Inflammatory macrophage (primary cell): ENCODE results near the gene PKD2L1.
"Not testable (repeated sequence)": the region's sequence is repeated elsewhere in the genome, so short reads cannot be mapped to it uniquely, and the experiment has no call there.

ENCODE experiments used
- DNase-seq, 2 donors: peaks; one replicate each; pipeline ENCODE4 v3.0.0-alpha.2; 2020 to 2022
- total RNA-seq, 18 experiments: gene quantifications; one replicate each; lab custom pipeline; 2026; ENCODE audit warnings: mixed read lengths in 6 of 18, inconsistent platforms in 2 of 18; lab: John Stamatoyannopoulos, UW

Gene PKD2L1
- total RNA-seq = 1.2 to 21.8 (median 2.9) reads per million in 18 experiments

DNA sequence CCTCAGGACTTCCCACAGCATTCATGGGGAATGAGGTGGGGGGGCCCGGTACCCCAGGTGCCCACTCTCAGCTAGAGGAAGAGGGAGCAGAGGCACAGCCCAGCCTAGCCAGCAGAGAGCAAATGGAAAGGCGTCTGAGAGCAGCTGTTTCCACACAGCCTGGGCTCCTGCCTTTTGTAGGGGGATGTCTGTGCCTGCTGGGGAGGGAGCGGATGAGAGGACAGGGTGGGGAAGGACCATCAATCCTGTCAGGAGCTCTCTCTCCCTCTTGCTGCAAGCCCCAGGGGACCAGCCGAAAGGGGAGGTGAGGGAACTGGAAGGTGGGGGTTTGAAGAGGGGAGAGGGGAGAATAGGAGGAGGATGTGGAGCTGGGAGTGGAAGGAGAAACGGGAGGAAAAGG, at the start of gene PKD2L1:
PKD2L1 (minus strand) TSS at position 150 of the 400 bp plus-strand sequence; CDS start at position 25, 125 bp downstream.
- DNase-seq = no peak

DNA sequence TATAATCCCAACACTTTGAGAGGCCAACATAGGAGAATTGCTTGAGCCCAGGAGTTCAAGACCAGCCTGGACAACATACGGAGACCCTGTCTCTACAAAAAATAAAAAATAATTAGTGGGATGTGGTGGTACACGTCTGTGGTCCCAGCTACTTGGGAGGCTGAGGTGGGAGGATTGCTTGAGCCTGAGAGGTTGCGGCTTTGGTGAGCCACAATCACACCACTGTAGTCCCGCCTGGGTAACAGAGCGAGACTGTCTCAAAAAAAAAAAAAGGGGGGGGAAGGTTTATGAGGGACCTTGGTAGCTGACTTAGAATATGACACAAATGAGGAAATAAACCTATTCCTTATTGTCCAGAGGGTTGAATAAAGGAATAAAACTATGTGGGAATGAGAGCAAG, 47.8 kb upstream of the PKD2L1 start:
- DNase-seq = no peak

DNA sequence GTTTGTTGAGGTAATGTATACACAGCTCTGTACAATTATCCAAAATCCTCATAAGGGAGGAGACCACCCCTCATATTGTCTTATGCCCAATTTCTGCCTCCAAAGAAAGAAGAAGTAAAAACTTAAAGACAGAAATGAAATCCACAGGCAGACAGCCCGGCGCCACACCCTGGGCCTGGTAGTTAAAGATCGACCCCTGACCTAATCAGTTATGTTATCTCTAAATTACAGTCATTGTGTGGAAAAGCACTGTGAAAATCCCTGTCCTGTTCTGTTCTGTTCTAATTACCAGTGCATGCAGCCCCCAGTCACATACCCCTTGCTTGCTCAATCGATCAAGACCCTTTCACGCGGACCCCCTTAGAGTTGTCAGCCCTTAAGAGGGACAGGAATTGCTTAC, 46.6 kb upstream of the PKD2L1 start:
- DNase-seq = peak in 1 of 2 donors; percentile 14

DNA sequence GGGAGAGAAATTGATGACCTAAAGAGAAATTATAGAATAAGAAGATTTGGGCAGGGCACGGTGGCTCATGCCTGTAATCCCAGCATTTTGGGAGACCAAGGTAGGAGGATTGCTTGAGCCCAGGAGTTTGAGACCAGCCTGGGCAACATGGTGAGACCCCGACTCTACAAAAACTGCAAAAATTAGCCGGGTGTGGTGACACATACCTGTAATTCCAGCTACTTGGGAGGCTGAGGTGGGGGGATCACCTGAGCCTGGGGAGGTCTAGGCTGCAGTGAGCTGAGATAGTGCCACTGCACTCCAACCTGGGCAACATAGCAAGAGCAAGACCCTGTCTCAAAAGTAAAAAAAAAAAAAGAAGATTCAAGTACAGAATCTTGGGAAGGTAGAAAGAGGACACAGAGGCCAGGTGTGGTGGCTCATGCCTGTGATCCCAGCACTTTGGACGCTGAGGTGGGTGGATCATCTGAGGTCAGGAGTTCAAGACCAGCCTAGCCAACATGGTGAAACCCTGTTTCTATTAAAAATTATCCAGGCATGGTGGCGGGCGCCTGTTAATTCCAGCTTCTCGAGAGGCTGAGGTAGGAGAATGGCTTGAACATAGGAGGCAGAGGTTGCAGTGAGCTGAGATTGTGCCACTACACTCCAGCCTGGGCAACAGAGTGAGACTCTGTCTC, 44.8 kb upstream of the PKD2L1 start:
- DNase-seq = not testable (repeated sequence)

DNA sequence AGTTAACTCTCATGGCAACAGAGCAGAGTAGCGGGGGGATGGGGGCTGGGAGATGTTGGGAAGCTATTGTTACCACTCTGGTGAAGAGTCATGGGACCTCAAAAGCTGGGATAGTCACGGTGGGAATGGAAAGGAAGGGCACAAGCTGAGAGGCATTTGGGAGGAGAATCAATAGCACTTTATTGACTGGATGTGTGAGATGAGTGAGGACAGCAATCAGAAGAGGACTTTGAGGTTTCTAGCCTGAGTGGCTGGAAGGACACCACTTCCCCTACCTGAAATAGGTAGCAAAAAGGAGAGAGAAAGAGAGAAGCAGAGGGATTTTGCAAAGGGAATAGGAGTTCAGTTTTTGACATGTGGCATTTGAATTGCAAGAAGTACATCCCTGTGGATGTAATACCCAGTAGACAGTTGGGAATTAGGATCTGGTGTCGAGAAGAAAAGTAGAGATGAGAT, 44.2 kb upstream of the PKD2L1 start:
- DNase-seq = no peak

DNA sequence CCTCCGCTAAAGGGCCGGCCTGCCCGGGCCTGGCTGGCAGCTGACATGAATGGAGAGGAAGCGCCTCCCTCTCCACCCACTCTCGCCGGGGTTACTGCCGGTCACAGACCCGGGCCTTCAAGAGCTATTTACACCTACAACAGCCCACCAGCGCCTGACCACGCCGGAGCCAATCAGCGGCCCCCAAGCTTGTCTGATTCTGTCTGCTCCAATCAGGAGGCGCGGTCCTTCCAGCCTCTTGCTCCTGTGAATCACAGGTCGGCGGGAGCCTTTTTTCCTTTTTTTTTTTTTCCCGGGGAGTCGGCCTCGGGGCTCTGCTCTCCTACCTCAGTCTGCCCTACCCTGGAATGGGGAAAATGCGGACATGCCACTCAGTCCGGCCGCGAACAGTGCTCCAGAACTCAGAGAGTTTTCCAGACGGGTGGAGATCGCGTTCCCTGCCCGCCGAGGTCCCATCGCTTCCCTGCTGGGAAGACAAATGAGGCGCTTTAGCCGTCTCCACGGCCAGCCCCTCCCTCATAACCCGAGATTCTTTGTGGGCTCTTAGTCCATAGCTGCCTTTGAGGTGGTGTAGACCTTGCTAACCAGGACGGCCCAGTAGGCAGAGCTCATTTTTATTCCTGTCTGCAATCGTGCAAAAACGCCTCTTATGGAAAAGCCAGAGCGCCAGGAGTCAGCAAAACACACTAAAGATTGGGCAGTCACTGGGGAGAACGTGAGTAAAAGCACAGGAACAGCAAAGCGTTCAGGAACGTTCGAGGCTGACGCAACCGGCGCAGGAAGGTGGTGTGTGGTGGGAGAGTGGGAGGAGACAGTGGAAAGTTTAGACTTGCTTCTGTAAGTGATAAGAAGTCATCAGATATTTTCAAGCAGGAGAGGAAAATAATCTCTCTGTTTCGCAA, 43.5 kb upstream of the PKD2L1 start:
- peak; percentile 98 to 99 for DNase-seq

DNA sequence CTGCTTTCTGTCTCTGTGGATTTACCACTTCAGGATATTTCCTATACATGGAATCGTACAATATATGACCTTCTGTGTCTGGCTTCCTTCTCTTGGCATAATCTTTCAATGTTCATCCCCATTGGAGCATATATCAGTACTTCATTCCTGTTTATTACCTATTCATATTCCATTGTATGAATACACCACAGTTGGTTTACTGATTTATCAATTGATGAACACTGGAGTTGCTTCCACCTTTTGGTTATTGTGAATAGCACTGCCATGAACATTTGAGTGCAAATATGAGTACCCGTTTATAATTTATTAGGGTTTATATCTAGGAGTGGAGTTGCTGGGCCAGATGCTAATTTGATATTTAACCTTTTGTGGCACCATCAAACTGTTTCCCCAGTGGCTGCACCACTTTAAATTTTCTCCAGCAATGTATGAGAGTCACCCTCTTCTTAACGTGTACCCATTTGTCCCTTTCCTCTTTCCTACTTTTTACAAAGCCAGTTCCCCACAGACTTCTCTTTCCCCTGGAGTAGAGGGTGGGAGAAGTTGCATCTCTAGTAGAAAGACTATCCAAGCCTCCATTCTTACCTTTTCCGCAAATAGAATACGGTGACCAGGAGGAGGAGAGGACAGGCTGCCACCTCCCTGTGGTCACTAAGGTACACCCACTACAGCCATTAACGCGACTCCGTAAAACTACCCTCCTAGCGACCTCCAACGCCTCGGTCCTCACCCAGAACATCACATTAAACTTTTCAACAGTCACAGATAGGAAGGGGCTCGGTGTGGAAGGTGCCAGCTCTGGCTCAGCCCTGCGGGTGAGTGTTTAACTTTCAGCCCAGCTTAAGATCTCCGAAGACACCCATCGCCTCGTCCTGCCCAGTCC, 42.6 kb upstream of the PKD2L1 start:
- peak in 1 of 2 donors; percentile 28 for DNase-seq

DNA sequence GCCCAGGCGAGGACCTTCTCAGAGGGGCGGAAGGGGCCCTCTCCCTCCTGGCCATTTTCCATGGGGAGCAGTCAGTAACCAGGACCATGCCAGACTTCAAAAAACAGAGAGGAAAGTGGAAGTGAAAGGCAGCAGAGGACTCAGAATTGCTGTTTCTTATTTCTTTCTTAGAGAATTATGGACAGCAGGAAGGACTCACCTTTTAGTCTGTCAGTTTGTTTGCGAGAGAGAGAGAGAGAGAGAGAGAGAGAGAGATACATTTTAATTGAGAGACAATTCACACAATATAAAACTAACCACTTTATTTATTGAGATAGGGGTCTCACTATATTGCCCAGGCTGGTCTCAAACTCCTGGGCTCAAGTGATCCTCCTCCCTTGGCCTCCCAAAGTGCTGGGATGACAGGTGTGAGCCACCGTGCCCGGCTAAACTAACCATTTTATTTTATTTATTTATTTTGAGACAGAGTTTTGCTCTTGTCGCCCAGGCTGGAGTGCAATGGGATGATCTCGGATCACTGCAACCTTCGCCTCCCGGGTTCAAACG, 41.5 kb upstream of the PKD2L1 start:
- DNase-seq = no peak

DNA sequence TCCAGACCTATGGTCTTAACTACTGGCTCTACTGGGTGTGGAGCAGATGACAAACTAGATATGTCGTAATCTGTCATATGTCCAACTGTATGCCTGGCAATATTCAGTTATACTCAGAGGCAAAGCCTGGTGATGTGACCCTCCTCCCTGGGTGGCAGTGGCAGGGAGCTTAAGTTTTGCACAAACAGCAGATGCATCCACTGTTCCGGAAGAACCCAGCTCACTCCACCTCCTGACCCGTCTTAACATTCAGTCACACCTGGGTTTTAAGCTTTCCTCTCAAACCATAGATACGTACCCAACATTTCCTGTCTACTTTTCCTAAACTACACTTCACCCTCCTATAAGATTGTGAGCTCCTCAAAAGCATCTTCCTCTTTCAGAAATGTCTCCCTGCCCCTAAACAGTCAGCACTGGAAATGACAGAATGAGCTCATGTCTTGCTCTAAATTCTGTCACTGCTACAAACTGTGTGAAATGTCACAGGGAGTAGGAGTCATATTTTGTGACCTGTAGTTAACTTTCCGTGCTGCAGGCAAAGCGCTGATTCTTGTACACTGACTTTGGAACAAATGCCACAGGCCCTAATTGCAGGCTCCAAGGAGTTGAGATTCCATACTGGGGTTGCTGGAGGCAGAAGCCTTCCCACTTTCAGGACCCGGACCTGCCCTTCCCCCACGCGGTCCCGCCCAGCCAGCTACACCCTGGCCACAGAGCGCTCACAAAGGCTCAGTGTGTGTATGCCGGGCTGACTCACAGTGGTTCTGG, 40.9 kb upstream of the PKD2L1 start:
- DNase-seq = peak; percentile 88 to 93

DNA sequence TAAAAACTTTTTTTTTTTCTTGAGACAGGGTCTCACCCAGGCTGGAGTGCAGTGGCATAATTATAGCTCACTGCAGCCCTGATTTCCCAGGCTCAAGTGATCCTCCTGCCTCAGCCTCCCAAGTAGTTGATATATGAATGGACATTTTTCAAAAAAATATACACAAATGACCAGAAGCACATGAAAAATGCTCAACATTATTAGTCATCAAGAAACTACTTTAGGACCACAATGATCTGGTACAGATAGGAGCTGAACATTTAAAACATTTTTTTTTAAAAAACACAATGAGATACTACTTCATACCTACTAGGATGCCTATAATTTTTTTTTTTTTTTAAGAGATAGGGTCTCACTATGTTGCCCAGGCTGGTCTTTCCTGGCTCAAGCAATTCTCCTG, 38.7 kb upstream of the PKD2L1 start:
- no peak for DNase-seq

DNA sequence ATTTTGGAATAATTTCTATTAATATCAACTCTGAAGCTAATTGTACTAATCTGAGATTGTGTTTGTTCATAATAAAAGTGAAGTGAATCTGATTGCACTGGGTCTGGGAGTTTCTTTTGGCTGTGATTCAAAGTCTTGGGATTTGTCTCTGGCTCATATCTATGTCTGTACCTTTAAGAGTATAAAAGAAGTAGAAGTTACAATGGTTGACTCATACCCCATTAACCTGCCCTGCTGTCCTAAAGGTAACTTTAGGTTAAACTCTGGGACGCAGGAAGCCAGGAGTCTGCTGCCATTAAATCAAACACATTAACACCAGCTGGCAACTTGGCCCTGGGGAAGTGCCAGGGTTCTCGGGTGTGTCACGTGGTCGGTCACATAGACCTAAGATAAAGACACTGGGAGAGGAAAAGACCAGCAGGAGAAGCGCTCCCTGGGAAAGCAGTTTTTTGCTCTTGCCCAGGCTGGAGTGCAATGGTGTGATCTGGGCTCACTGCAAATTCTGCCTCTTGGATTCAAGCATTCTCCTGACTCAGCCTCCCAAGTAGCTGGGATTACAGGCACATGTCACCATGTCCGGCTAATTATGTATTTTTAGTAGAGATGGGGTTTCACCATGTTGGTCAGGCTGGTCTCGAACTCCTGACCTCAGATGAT, 34.8 kb upstream of the PKD2L1 start:
- peak; percentile 57 to 59 for DNase-seq

DNA sequence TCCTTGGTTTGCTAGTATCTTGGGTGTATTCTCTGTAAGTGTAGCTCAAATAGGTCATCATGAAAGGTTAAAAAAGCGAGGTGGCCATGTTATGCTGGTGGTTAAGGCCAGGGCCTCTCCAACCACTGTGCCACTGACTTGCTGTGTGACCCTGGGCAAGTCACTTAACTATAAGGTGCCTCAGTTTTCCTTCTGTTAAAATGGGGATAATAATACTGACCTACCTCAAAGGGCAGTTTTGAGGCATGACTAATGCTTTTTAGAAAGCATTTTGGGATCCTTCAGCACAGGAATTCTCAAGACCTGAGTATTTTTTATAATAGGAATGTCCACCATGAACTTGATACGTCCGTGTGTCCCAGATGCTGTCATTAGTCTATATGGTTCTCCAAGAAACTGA, 34.1 kb upstream of the PKD2L1 start:
- DNase-seq = no peak

DNA sequence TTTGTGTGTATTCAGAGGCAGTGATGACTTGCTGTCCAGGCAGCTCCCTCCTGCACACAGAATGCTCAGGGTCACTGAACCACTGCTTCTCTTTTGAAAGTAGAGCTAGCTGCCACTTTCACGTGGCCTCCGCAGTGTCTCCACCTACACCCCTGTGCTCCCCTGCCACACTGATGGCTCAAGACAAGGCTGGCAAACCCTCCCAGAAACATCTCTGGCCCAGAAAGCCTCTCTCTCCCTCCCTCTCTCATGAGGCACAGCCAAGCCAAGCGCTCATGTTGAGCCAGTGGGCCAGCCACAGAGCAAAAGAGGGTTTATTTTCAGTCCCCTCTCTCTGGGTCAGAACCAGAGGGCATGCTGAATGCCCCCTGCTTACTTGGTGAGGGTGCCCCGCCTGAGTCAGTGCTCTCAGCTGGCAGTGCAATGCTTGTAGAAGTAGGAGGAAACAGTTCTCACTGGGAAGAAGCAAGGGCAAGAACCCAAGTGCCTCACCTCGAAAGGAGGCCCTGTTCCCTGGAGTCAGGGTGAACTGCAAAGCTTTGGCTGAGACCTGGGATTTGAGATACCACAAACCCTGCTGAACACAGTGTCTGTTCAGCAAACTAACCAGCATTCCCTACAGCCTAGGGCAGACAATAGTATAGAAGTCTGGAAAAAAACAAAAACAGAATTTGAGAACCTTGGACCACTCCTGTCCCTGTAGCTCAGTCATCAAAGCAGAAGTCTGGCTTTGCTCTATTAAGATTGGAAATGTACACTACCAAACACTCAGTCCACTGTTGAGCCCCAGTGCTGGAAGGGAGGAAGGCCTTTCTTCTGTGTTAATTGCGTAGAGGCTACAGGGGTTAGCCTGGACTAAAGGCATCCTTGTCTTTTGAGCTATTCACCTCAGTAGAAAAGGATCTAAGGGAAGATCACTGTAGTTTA, 32.8 kb upstream of the PKD2L1 start:
- peak in 1 of 2 donors; percentile 22 for DNase-seq

DNA sequence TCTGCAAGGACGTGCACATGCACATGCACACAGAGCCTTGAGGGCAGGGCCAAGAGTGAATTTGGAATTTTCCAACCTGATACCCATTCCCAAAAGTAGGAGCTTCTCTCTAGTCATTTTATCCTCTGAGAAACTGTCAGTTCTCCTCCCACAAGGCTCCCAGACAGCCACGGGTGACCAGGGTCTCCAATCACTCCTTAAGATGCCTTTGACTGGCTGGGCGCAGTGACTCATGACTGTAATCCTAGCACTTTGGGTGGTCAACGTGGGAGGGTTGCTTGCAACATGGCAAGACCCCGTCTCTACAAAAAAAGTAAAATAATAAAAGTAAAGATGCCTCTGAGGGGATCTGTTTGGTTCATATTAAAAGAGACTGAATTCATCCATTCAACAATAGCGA, 30.2 kb upstream of the PKD2L1 start:
- no peak for DNase-seq

DNA sequence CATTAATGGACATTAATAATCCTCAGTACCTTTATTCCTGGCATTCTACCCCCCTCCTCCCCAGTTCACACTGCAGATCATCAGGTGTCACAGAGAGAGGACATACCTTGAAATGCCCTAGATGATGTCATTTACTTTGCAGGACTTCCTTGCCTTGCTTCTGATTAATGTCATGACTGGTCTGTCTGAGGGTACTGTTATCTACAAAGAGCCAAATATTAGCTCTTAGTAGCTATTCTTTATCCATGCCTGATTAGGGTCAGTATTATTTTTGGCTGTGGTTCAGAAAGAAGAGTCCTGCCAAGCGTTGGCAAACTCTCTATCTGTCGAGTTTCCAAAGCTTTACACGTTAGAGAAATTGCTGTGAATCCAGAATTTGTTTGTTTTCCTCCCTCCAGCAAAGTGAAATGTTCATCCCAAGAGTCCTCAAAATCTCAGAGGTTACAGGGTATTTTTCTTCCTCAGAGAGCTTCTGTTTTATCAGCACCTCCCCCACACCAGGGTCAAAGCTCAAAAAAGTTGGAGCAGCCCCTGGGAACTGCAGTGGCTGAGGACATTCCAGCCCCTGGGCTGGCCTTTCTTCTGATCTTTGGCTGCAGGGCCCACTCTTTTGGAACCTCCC, 29.6 kb upstream of the PKD2L1 start:
- DNase-seq = no peak

DNA sequence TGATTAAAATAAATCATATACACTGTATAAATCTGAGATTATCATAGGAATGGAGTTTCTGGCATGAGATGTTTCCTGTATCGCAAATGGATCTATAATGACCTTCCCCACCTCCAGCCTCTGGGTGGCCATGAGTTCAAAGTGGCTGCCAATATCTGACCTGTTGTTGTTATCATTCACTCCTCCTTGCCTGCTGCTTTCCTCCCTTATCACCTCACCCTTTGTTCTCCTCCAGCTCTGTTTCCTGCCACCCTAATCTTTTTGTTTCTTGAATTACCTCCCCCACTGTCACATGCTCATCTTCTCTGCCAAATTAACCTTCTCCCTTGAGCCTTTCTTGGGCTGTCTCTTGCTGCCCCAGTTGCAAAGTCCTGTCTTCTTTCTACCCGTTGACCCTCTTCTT, 29.0 kb upstream of the PKD2L1 start:
- DNase-seq = no peak

DNA sequence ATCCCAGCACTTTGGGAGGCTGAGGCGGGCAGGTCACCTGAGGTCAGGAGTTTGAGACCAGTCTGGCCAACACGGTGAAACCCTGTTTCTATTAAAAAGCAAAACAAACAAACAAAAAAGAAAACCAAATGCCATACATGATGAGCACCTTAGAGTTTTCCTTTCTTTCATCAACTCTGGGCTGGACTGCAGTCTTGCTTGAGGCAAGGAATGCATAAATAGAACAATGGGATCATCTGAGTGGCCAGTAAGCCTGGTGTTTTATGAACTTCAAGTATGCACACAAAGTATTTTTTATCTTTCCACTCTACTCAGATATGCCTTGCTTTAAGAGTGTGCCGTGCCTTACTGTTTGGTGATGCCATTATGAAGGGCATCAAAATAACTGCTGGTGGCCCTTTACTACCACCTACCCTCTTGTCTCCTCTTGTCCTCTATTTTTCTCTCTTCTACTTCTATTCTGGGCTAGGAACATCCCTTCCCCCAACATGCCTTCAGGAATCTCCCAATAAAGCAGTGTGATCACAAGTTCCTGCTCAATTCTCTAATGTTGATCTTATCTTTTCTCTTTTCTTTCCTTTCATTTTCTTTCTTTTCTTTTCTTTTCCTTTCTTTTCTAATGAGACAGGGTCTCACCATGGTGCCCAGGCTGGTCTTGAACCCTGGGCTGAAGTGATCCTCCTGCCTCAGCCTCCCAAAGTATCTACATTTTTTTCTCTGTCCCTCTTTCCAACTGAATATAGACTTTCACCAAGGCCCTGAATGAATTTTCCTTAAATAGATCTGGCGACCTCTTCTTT, 27.2 kb upstream of the PKD2L1 start:
- no peak for DNase-seq
